ENCODE measurements around the gene TESK2.
"Not testable (repeated sequence)": the region's sequence is repeated elsewhere in the genome, so short reads cannot be mapped to it uniquely, and the experiment has no call there.

Gene TESK2

GRCh38 chr1:45510036-45510971, 19.3 kb upstream of the TESK2 start:
- DNase-seq (ENCODE audit: low spot score) = no peak

DNA sequence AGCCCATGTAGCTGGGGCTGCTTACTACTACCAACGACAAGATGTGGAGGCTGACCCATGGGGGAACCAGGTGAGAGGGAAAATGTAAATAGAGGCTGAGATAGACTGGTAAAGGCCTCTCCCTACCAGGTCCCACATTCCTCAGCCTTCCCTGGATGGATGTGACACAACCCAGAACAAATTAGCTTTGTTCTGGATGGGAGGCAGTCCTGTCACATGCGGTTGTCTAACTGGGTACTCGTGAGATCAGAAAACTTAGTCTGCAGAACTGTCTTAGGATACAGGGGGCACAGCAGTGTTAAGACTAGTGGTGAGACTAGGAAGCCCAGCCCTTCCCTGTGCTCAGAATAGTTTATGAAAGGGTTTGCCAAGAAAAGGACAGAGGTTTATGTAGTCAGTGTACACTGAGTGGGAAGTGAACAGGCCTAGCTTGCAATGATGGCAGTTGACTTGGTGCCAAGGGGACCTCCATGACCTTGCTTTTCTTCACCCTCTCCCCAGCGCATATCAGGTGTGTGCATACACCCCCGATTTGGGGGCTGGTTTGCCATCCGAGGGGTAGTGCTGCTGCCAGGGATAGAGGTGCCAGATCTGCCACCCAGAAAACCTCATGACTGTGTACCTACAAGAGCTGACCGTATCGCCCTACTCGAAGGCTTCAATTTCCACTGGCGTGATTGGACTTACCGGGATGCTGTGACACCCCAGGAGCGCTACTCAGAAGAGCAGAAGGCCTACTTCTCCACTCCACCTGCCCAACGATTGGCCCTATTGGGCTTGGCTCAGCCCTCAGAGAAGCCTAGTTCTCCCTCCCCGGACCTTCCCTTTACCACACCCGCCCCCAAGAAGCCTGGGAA, 17.6 kb upstream of the TESK2 start:
- DNase-seq (ENCODE audit: low spot score) = no peak

- no peak for DNase-seq (ENCODE audit: low spot score)
Measured at GRCh38 chr1:45507893-45508292, 16.9 kb upstream of the TESK2 start.

DNA sequence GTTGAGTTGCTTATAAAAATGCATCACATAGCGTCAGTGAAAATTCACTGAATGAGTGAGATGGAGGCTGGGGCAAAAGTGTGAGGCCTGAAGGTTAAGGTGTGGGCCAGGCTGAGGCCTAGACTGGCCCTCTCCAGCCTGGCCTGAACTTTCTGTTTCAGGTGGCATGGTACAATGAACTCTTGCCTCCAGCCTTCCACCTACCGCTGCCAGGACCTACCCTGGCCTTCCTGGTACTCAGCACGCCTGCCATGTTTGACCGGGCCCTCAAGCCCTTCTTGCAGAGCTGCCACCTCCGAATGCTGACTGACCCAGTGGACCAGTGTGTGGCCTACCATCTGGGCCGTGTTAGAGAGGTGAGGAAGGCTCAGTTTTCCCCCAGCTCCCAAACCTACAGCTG, 16.2 kb upstream of the TESK2 start:
- DNase-seq (ENCODE audit: low spot score) = no peak

DNA sequence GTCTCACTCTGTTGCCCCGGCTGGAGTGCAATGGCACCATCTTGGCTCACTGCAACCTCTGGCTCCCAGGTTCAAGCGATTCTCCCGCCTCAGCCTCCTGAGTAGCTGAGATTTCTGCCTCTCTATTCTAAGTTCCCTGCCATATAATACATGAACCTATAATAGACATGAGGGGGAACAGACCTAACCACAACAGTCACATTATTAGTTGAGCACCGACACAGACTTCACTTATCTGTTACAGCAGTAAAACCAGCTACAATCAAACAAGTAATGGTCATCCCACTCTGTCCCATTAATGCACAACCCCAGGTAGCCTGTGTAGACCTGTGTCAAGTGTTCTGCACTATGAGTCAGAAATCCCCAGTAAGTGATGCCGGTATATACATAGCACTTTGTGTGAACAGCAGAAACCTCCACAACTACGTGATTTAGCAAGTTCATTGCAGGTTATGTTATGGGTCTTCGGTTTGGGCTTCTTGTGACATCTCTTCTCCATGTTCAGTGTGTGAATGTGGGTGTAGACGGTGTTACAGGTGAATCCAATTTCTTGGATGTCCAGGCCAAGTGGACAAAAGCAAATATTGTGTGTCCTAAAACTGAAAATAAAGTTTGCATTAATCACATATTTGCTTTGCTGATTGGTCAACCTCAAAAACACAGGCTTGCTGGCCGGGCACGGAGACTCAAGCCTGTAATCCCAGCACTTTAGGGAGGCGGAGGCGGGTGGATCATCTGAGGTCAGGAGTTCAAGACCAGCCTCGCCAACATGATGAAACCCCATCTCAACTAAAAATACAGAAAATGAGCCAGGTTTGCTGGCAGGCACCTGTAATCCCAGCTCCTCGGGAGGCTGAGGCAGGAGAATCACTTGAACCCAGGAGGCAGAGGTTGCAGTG, 12.7 kb upstream of the TESK2 start:
- no peak for DNase-seq (ENCODE audit: low spot score)

GRCh38 chr1:45501505-45501859, 10.5 kb upstream of the TESK2 start:
- no peak for DNase-seq (ENCODE audit: low spot score)

DNA sequence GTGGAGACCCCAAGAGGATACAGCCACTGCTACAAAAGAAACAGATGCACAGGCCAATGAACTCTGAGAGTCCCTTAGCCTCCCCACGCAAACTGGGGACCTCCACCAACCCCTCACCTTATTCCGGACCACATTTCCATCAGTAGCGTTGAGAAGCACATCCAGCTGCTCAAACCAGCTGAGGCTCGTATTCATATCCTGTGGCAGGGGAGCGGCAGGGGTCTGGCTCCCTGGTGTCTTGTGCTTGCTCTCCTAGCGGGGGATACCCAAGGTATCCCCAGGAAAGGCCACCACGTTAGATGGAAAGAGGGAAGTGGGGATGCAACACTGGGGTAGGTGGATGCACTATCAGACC, 8.4 kb upstream of the TESK2 start:
- DNase-seq (ENCODE audit: low spot score) = no peak

GRCh38 chr1:45498279-45498678, 7.3 kb upstream of the TESK2 start:
- no peak for DNase-seq (ENCODE audit: low spot score)

- peak; percentile 52 for DNase-seq (ENCODE audit: low spot score)
Measured at GRCh38 chr1:45493116-45493697, 2.2 kb upstream of the TESK2 start.

- no peak for DNase-seq (ENCODE audit: low spot score)
Measured at GRCh38 chr1:45492691-45493090, 1.7 kb upstream of the TESK2 start.

DNA sequence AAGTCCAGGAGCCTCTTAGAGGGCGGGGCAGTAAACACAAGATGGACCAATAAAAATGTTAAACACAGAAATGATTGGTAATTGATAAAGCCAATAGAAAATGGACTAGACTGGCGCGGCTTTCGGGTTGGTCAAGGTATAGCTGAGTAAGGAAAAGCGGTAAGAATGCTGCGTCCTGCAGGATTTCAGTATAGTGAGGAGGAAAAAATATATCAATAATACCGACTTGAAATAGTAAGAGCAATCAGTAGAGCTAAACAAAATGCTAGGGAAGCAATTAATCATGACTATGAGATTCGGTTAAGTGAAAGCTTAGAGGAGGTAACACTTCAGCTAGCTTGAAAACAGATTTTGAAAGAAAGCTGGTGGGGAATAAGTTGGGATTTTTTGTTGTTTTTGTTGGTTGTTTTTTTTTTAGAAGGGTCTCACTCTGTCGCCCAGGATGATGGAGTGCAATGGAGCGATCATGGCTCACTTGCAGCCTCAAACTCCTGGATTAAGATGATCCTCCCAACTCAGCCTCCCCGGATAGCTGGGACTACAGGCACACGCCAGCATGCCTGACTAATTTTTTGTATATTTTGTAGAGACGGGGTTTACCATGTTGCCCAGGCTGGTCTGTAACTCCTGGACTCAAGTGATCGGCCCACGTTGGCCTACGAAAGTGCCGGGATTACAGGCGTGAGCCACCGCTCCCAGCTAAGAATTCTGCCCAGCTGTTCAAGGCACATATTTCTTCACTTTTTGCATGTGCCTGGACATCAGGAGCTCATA, 711 bp upstream of the TESK2 start:
- DNase-seq (ENCODE audit: low spot score) = no peak

DNA sequence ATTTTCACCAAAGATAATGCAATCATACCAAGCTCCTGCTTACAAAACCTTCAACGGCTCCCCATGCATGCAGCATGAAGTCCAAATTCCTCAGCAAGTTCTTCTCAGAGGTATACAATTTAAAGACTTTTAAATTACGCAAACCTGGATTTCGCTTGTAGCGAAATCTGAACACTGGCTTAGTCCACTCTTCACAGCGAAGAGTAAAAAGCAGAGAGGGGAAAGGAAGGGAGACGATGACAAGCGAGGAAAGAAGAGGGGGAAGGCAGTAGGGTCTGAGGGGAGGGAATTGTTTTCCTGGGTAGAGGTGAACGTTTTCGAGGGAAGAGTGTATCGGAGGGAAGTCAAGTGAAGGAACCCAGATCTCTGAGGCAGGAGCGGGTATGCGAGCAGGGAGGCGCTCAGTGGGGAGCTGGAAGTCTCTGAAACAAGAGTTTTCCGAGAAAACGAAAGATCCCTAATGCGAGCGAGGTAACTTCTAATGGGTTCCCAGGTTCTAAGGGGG, 790 bp downstream of the TESK2 start:
- DNase-seq (ENCODE audit: low spot score) = peak; percentile 52

- not testable (repeated sequence) for DNase-seq (ENCODE audit: low spot score)
Measured at GRCh38 chr1:45489379-45489778, 1.6 kb downstream of the TESK2 start.

- DNase-seq (ENCODE audit: low spot score) = no peak
Measured at GRCh38 chr1:45488666-45489377, 2.1 kb downstream of the TESK2 start.

DNA sequence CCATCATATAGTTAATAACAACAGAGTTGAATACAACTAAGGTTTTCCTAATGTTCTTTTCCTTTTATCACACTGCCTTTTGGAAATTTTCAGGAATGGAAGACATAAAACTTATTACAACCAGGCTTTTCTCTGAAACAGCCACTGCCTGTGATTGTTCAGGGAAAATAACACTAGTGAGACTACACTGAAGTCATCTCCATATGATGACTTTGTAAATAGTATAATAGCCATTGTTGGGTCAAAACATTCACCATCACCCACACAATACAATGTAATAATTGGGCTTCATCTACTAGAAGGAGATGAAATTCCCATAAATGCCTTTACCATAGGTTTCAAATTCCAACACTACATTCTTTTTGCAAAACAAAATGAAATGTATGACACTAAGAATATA, 5.0 kb downstream of the TESK2 start:
- no peak for DNase-seq (ENCODE audit: low spot score)

- DNase-seq (ENCODE audit: low spot score) = no peak
Measured at GRCh38 chr1:45479039-45479748, 11.8 kb downstream of the TESK2 start.

DNA sequence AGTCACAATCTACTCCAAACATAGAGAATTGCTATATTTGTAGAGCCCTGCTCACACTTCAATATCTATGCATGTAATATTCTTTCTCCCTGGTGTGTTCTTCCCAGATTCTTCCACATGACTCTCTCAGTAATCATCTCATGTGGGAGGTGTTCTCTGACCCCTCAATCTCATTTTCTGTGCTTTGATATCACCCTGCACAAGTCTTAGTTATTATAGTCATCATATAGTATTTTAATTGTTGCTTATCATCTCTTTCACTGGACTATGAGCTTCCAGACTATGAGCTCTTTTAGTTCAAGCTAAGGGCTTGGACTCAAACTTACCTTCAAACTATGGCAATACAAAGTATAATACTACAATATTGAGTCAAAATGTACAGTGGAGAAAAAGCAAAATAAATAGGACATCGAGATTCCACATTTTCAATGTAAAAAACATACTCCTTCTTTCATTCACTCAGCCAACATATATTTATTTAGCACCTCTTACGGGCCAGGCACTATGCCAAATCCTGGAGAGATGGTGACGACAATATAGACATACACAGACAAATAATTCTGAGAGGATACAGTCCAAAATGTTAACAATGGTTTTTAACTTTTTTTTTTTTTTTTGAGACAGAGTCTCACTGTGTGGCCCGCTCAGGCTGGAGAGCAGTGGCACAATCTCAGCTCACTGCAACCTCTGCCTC, 12.7 kb downstream of the TESK2 start:
- DNase-seq (ENCODE audit: low spot score) = no peak

DNA sequence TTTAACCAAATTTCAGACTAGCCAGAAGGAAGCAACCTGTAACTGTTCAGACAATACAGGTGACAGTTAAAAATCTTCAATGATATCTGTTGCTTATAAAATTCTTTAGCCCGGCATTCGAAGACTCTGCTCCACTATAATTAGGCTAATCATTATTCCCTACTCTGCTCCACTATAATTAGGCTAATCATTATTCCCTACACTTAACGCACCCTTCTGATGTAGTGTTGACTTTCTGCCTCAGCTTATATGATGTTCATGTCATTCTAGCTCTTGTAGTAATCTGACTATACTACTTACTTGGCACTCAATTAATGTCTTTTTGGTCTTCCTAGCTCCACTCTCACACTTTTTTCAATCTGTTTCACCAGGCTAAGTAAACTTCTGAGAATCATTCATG, 13.3 kb downstream of the TESK2 start:
- DNase-seq (ENCODE audit: low spot score) = no peak

DNA sequence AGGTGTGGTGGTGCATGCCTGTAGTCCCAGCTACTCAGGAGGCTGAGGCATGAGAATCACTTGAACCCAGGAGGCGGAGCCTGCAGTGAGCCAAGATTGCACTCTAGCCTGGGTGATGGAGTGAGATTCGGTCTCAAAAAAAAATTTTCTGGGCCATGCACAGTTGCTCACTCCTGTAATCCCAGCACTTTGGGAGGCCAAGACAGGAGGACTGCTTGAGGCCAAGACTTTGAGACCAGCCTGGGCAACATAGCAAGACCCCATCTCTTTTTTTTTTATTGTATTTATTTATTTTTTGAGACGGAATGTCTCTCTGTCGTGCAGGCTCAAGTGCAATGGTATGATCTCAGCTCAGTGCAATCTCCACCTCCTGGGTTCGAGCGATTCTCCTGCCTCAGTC, 16.8 kb downstream of the TESK2 start:
- not testable (repeated sequence) for DNase-seq (ENCODE audit: low spot score)
